HG03565 (cell line): Measurements from ENCODE around the gene FGR.

Experiments used
- ATAC-seq: cut with Tn5 transposase; IDR thresholded peaks from one replicate; pipeline ENCODE4 v1.9.1; 2021; ENCODE audit warnings: mild to moderate bottlenecking, moderate library complexity; ENCODE audit not compliant: unreplicated experiment

FGR gene

DNA sequence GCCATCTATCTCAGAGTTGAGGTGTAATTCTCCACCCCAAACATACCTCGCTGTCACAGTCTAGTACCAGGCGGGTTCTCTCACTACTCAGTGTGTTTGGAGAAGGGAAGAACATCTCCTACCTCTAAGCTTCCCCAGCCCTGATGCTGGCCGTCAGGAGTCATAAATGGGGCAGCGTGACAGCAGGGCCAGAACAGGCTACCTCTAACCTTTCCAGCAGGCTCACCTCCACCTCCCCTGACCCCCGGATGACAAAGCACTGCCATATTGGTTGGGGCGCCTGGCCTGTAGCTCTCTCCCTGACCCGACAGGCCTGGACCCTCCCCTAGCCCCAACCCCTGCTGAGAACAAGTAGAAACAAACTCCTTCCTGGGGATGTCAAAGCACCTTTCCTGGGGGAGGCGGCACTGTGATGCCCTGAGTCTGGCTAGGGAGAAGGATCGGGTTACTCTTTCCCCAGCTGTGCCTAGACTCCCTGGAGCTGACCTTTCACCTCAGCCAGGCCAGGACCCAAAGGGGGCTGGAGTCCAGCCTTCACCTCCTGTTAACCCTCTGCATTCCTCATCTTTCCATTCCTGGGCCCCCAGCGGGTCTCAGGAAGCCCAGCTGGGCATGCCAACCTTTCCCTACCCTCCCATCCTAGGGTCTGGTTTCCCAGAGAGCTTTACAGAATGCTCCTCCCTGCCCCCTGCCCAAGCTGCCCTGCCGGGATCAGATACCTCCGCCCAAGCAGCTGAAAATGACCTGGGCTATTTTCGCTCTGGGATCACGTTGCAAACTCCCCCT lies 65.3 kb downstream of the FGR start:
- no peak for ATAC-seq

DNA sequence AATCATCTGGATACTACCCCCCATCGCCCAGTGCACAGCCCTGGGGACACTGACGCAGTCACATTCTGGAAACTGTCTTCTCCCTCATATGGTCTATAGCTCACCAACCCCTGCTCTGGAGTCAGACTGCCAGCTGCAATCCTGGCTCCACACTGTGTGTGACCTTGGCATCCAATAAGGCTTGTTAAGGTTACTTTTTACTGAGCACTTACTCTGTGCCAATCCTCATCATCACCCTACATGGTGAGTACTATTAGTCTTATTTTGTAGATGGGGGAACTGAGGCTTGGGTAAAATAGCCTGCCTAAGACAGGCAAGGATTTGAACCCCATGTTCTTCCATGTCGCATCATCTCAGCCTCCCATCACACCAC lies 65.9 kb downstream of the FGR start:
- no peak for ATAC-seq

DNA sequence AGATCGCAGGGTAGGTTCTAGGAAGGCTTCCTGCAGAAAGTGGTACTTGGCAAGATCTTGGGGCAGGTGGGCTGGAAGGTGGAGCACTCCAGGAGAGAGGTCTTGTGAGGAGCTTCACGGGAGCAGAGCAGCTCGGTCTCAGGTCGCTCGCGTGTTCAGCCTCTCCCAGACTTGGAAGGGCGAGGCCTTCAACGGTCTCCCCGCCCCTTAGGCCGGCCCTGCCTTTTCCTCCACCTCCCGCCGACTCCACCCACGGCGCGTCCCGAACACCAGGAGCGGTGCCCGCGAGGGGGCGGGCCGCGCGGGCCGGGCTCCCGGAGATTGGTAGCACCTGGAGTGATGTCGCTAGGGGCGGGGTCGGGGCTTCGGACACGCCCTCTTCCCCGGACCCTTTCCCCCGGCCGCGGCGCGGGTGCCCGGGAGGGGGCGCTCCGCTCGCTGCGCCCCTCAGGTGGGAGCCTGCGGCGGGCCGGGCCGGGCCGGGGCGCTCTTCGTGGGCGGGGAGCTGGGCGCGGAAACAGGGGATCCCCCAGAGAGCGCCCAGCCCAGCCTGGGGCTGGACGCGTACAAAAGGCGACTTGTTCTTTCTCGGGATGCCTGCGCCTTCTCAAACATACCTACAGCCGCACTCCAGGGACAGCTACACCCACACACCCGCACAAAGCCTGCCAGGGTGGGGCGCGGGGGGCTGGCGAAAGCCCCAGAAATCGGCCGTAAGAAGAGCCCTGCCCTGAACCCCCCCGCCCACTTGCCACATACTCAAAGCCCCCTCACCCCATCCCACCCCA lies 66.5 kb downstream of the FGR start:
- peak; percentile 83 for ATAC-seq

- no peak for ATAC-seq
These were observed 67.0 kb downstream of the FGR start for GRCh38 chr1:27567971-27568299.

DNA sequence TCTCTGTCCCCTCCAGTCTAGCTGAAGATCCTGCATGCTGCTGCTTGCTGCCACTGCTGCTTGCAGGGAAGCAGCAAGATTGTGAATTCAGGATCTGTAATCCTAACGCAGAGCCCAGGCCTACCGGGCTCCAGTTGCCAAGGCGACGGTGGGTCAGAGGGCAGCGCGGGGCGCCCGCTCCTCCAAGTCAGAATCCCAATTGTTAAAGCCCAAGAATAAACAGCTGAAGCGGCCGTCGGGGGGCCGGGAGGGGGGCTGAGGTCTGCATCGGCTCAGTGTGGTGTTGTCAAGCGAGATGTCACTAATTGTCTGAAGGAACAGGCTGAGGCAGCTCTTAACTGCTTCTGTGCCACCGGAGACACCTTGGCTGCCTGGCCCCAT lies 67.8 kb downstream of the FGR start:
- ATAC-seq = no peak

DNA sequence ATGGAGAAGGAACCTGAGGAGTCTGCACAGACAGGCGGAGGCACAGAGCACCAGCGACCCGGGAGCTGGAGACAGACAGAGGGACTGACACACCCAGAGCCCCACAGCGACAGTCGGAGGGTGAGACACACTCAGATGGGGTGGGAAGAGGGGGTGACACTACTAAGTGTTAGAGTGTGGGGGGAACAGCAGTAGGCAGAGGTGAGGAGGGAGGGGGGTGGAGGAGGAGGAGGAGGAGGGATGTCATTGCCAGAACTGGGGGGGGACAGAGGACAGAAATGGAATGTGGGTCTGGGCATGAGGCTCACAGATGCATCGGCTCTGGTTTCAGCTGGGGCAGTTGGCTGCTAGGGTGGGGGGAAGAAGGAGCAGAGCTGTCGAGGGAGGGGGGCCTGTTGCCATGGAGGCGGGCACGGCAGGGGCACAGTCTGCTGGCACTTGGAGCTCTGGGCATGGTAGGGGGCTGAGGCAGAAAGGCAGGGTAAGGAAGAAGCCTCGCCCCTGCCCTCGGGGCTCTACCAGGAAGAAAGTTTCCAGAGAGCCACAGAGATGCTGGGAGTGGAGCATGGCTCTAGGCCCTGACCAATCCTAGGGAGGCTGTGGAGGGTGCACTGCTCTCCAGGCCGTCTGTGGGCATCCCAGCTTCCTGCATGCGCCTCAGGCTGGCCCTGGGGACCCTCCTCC lies 68.4 kb downstream of the FGR start:
- no peak for ATAC-seq

DNA sequence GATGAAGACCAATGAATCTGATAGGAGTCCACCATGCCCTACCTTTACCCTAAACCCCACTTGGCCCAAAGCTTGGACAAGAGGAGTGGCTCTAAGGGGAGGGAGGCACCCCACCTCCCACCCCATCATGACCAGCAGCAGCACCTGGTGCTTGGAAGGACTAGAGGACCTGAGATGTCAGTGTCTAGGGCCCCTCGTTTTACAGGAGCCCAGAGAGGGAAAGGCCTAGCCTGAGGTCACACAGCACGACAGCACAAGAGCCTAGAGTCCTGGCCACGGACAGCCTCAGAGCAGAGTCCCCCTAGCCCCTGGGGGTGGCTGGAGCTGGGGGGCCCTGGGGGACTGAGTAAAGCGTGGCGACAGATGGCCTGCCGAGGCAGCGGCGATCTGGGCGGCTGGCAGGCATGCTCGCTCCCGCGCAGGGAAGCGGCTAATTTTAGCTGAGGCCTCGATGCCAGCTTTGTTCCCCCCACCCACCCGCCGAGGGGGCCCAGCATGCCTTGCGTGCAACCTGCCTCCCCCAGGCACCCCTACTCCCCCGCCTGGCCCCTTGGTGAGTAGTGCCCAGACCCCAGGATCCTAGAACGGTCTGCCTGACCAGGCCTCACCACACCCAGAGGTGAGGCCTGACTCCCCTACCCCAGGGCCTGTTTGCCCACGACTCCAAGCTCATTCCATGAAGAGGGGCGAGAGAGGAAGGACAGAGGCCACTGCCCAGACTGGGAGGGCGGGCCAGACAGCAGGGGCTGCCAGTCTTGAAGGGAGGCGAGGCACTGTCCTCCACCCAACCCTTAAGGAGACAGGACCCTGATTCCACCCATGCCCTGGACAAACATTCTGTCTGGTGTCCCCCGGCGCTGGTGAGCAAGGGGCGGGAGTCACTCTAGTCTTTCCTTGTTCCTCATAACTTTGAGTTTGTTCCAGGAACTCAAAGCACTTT lies 70.0 kb downstream of the FGR start:
- no peak for ATAC-seq

GRCh38 chr1:27563591-27564471 lies 71.2 kb downstream of the FGR start:
- ATAC-seq = no peak

- no peak for ATAC-seq
These were observed 71.7 kb downstream of the FGR start for GRCh38 chr1:27563341-27563590.

DNA sequence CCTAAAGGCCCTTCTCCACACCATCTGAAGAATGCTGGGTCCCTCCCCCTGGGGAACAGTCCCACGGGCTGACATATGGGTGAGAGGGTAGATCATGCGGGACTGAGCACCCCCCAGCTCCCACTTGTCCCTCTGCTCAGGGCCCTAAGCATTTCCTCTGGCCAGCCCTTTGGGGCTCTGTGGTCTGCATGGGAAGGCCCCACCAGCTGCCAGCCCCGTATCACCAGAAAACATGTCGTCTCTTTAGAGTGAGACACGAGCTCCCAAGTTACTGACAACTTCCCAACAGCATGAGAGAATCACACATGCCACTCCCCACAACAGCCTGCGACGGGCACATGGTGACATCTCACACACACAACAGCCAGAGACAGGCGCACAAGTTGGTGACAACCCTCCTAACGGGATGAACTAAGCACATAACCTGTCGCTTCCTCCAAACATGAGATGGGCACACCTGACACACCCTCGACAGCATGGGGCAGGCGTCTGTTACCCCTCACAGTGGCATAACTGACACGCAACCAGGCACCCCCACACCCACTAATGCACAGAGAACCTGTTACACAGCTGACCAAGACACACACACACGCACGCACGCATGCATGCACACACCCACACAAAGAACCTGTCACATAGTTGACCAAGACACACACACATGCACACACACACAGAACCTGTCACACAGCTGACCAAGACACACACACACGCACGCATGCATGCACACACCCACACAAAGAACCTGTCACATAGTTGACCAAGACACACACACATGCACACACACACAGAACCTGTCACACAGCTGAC lies 72.2 kb downstream of the FGR start:
- no peak for ATAC-seq
